Measurements from ENCODE around the gene ABCA2.

Gene ABCA2

GRCh38 chr9:137019891-137020683 lies 8.0 kb downstream of the ABCA2 start:
- DNase-seq (ENCODE audit: low read depth) = no peak
- no peak overlapping the region for H3K4me3 ChIP-seq (ENCODE audit: low read depth, low read length)
- TF ChIP-seq CTCF (conservative IDR thresholded peaks at IDR 0.05; ENCODE audit: low read depth, low read length) = no peak

GRCh38 chr9:137018761-137019559 lies 9.1 kb downstream of the ABCA2 start:
- no peak overlapping the region for H3K4me3 ChIP-seq (ENCODE audit: low read depth, low read length)
- no peak for DNase-seq (ENCODE audit: low read depth)
- TF ChIP-seq CTCF (conservative IDR thresholded peaks at IDR 0.05; ENCODE audit: low read depth, low read length) = no peak

GRCh38 chr9:137017791-137018497 lies 10.1 kb downstream of the ABCA2 start:
- no peak for DNase-seq (ENCODE audit: low read depth)
- no peak for TF ChIP-seq CTCF (conservative IDR thresholded peaks at IDR 0.05; ENCODE audit: low read depth, low read length)

GRCh38 chr9:137017071-137017470 lies 11.0 kb downstream of the ABCA2 start:
- DNase-seq (ENCODE audit: low read depth) = no peak
- no peak for TF ChIP-seq CTCF (conservative IDR thresholded peaks at IDR 0.05; ENCODE audit: low read depth, low read length)
- H3K4me3 ChIP-seq (ENCODE audit: low read depth, low read length) = no peak overlapping the region

More at GRCh38 chr9:137017791-137018497, 10.1 kb downstream of the ABCA2 start:
- H3K4me3 ChIP-seq (ENCODE audit: low read depth, low read length) = no peak overlapping the region

GRCh38 chr9:137016436-137016835 lies 11.6 kb downstream of the ABCA2 start:
- TF ChIP-seq CTCF (conservative IDR thresholded peaks at IDR 0.05; ENCODE audit: low read depth, low read length) = no peak
- H3K4me3 ChIP-seq (ENCODE audit: low read depth, low read length) = no peak overlapping the region
- no peak for DNase-seq (ENCODE audit: low read depth)

- no peak for DNase-seq (ENCODE audit: low read depth)
- no peak for TF ChIP-seq CTCF (conservative IDR thresholded peaks at IDR 0.05; ENCODE audit: low read depth, low read length)
- H3K4me3 ChIP-seq (ENCODE audit: low read depth, low read length) = no peak overlapping the region
These were observed 12.1 kb downstream of the ABCA2 start for GRCh38 chr9:137015976-137016375.

Data from choroid plexus epithelial cell (primary cell).